Fibroblast of the aortic adventitia (primary cell): Measurements from ENCODE around the gene ACTN1. TPM values are rescaled to one million over a fixed set of nuclear protein-coding genes. Genes with fewer than 3 reads are reported as not detected.

Experiments
- DNase-seq: peaks from one replicate; pipeline ENCODE4 v3.0.0-alpha.2; 2010; ENCODE audit warnings: low read depth
- H3K4me3 ChIP-seq: 2 replicates; pipeline ENCODE4 v1.5.1; 2011; ENCODE audit warnings: low read depth, mild to moderate bottlenecking, control low read depth, low read length, moderate library complexity
- CTCF ChIP-seq: IDR thresholded peaks from 2 replicates; pipeline ENCODE4 v1.5.1; 2011; ENCODE audit warnings: mild to moderate bottlenecking, low read length, control low read depth, inconsistent platforms; ENCODE audit not compliant: insufficient read depth
- total RNA-seq: library from RNA; depleted of rRNA; stranded (reverse); fragments of >200 nt; gene quantifications from 2 replicates; pipeline ENCODE4 v1.2.3, GENCODE V29; 2012; ENCODE audit warnings: low replicate concordance

ACTN1 gene
- total RNA-seq, 1 donor: 114 TPM

GRCh38 chr14:68952531-68953195, 26.4 kb downstream of the ACTN1 start:
- TF ChIP-seq CTCF: no peak
- peak; percentile 92 for DNase-seq
- H3K4me3 ChIP-seq: peak overlapping the region; percentile 43

GRCh38 chr14:68951800-68952530, 27.1 kb downstream of the ACTN1 start:
- peak overlapping the region; percentile 43 for H3K4me3 ChIP-seq
- no peak for TF ChIP-seq CTCF
- no peak for DNase-seq

- DNase-seq: peak; percentile 97
- TF ChIP-seq CTCF: no peak
- H3K4me3 ChIP-seq: no peak overlapping the region
These were observed 27.9 kb downstream of the ACTN1 start for GRCh38 chr14:68951035-68951797.

GRCh38 chr14:68950111-68950510, 29.0 kb downstream of the ACTN1 start:
- no peak for TF ChIP-seq CTCF
- peak; percentile 54 for DNase-seq
- no peak overlapping the region for H3K4me3 ChIP-seq

GRCh38 chr14:68949601-68949965, 29.5 kb downstream of the ACTN1 start:
- H3K4me3 ChIP-seq: no peak overlapping the region
- TF ChIP-seq CTCF: no peak
- peak; percentile 48 for DNase-seq

GRCh38 chr14:68948686-68949600, 30.2 kb downstream of the ACTN1 start:
- TF ChIP-seq CTCF: no peak
- DNase-seq: no peak
- H3K4me3 ChIP-seq: no peak overlapping the region
